HS-5 (cell line): Measurements from ENCODE around the gene STARD3NL.
"Not testable (repeated sequence)": the region's sequence is repeated elsewhere in the genome, so short reads cannot be mapped to it uniquely, and the experiment has no call there.

Experiments
- DNase-seq: peaks from one replicate; pipeline ENCODE4 v3.0.0-alpha.2; 2012; ENCODE audit warnings: low read depth

The STARD3NL gene

DNA sequence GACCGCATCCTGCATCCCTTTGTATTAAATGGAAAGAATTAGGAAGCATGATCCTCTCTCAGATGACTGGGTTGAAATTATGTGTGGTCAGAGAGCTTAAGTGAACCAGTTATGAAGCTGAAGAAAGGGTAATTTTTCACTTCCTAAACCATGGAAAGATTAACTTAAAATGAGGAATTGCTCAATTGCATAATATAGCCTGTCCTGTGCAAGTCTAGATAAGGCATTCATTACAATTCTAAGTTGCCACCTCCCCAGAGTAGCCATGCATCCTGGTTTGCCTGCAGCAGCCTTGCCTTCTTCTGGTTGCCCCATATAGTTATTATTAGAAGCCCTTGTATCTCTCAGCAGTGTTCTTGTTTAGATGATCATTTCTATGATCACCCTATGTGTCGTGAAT, 45.3 kb downstream of the STARD3NL start:
- DNase-seq: no peak

DNA sequence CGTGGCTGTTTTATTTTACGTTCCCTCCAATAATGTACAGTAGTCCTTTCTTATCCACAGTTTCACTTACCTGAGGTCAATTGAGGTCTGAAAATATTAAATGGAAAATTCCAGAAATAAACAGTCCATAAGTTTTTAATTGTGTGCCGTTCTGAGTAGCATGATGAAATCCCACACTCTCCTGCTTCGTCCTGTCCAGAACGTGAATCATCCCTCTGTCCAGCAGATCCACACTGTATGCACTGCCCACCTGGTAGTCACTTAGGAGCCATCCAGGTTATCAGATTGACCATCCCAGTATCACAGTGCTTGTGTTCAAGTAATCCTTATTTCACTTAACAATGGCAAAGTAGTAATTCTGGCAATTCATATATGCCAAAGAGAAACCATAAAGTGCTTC, 46.3 kb downstream of the STARD3NL start:
- DNase-seq: no peak

GRCh38 chr7:38229386-38229785, 51.3 kb downstream of the STARD3NL start:
- no peak for DNase-seq

DNA sequence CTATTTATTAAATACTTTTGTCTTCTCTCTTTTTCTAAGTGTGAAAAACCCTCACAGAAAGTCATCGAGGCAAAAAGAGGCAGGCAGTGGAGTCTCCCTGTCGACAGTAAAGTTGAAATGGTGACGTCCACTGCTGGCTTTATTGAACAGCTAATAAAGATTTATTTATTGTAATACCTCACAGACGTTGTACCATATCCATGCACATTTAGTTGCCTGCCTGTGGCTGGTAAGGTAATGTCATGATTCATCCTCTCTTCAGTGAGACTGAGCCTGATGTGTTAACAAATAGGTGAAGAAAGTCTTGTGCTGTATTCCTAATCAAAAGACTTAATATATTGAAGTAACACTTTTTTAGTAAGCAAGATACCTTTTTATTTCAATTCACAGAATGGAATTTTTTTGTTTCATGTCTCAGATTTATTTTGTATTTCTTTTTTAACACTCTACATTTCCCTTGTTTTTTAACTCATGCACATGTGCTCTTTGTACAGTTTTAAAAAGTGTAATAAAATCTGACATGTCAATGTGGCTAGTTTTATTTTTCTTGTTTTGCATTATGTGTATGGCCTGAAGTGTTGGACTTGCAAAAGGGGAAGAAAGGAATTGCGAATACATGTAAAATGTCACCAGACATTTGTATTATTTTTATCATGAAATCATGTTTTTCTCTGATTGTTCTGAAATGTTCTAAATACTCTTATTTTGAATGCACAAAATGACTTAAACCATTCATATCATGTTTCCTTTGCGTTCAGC, 52.0 kb downstream of the STARD3NL start:
- DNase-seq: no peak

- DNase-seq: no peak
Observed at GRCh38 chr7:38232502-38233366, 54.7 kb downstream of the STARD3NL start.

- DNase-seq: not testable (repeated sequence)
Observed at GRCh38 chr7:38234759-38235158, 56.7 kb downstream of the STARD3NL start.

GRCh38 chr7:38235606-38236005, 57.6 kb downstream of the STARD3NL start:
- DNase-seq: no peak

- DNase-seq: not testable (repeated sequence)
Observed at GRCh38 chr7:38239129-38239528, 61.1 kb downstream of the STARD3NL start.

DNA sequence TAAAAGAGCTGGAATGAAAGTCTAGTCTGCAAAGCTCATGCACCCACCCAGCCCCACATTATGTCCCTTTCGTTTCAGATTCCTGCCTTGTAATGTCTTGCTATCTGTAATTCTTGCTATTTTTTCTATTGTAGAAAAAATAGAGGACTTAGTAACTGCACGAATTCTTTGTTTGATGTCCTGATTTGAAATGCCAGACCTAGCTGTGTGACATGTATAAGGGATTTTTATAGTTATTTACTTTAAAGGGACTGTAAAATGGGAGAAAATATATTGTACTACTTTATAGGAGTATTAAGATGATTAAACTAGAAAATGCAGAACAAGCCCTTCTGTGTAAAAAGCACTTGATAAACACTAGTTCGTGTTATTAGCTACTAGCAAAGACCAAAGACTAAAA, 63.0 kb downstream of the STARD3NL start:
- DNase-seq: no peak

GRCh38 chr7:38242814-38243213, 64.8 kb downstream of the STARD3NL start:
- no peak for DNase-seq

GRCh38 chr7:38243345-38243744, 65.3 kb downstream of the STARD3NL start:
- DNase-seq: not testable (repeated sequence)

GRCh38 chr7:38244516-38244915, 66.5 kb downstream of the STARD3NL start:
- DNase-seq: no peak

- no peak for DNase-seq
Observed at GRCh38 chr7:38245409-38245977, 67.4 kb downstream of the STARD3NL start.

DNA sequence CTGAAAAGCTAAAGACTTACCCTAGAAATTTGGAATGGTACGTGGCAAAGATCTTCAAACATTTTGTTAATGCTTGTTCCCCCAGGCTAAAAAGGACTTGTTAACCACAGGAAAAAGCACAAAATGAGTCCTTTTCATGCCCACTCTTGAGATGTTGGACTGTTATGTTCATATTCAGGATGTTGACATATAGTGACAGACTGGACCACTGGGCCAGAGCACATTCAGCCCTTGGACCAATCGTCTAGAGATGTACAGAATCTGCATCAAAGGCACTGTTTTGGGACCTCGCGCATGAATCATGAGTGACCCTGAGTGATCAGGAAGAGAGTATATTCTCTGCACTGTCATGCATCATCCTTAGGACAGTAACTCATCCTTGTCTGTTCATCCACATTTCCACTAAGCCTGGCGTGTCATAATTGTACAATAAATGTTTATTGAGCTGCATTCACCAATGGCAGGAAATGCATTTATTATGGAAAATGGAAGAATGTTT, 70.1 kb downstream of the STARD3NL start:
- no peak for DNase-seq

DNA sequence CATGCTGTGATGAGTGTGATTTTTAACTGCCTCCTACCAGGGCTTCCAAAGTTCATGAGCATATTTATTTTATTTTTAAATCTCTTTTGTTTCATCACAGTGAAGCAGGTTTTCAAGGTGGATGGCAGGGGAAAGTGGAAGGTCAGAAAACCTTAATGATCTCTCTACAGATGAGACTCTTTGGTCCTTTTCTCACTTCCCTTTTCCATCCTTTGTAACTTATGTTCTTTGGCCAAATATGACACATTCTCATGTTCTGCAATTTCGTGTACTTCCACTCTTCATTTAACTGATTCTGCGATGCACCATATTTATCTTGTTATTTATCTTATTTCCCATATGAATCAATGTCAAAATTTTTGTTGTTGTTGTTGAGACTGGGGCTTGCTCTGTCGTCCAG, 71.8 kb downstream of the STARD3NL start:
- not testable (repeated sequence) for DNase-seq

GRCh38 chr7:38257350-38257677, 79.3 kb downstream of the STARD3NL start:
- DNase-seq: no peak

- DNase-seq: not testable (repeated sequence)
Observed at GRCh38 chr7:38259157-38259556, 81.1 kb downstream of the STARD3NL start.

- not testable (repeated sequence) for DNase-seq
Observed at GRCh38 chr7:38261601-38262000, 83.6 kb downstream of the STARD3NL start.

GRCh38 chr7:38262026-38262425, 84.0 kb downstream of the STARD3NL start:
- DNase-seq: not testable (repeated sequence)

DNA sequence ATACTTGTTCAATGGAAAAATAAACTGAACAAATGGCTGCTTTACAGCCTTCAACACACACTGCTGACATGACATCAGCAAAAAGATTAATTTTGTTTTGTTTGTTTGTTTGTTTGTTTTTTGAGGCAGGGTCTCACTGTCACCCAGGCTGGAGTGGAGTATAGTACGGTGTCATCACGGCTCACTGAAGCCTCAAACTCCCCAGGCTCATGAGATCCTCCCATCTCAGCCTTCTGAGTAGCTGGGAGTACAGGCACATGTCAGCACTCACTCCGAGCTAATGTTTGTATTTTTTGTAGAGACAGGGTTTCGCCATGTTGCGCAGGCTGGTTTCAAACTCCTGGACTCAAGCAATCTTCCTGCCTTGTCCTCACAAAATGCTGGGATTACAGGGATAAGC, 84.5 kb downstream of the STARD3NL start:
- DNase-seq: no peak

GRCh38 chr7:38263274-38263673, 85.2 kb downstream of the STARD3NL start:
- not testable (repeated sequence) for DNase-seq

DNA sequence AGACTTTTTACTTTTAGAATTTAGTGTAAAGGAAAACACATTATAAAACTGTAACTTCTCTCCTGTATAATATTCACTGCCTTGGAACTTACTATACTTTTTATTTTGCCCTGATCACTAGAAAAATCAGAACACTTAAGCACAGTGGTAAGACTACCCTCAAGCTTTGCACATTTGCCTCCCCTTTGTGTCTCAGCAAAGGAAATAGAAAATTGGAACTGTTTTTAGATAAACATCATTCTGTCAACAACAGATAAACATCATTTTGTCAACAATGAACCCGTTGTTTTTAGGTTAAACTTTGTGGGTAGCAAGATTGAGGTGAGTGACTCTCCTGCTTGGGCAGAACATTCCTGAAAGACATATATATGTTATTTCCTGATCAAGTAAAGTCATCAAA, 86.6 kb downstream of the STARD3NL start:
- not testable (repeated sequence) for DNase-seq

GRCh38 chr7:38265958-38266357, 87.9 kb downstream of the STARD3NL start:
- DNase-seq: not testable (repeated sequence)
